WTC11 (cell line): Measurements from ENCODE around the gene MACROD2. TPM values are rescaled to one million over a fixed set of nuclear protein-coding genes. Genes with fewer than 3 reads are reported as not detected.

Experiments used
- ATAC-seq: fragments of 200-7000 bp; cut with Tn5 transposase; 2 replicates; pipeline ENCODE4 v1.10.0; 2021; ENCODE audit warnings: mild to moderate bottlenecking, moderate library complexity
- CTCF ChIA-PET: fragments of 300-600 bp; sonication (Branson Sonifier 250); formaldehyde crosslinking; loops from one replicate; lab custom pipeline; 2021; ENCODE audit warnings: antibody characterized with exemption; lab: Charles Lee
- POLR2A ChIA-PET: fragments of 350-600 bp; sonication (Branson Sonifier 250); formaldehyde crosslinking; loops from one replicate; lab custom pipeline; 2021; ENCODE audit warnings: antibody characterized with exemption; lab: Charles Lee
- DNase-seq: peaks from one replicate; pipeline ENCODE4 v3.0.0; 2021; ENCODE audit warnings: low spot score
- H3K27ac Mint-ChIP-seq: 2 replicates; pipeline ENCODE4 v1.8.0; 2021; ENCODE audit warnings: mixed read lengths
- H3K27me3 Mint-ChIP-seq: 2 replicates; pipeline ENCODE4 v1.8.0; 2021; ENCODE audit warnings: low read depth, mild to moderate bottlenecking, moderate library complexity, mixed read lengths
- H3K36me3 Mint-ChIP-seq: 2 replicates; pipeline ENCODE4 v1.8.0; 2021; ENCODE audit warnings: mixed read lengths
- H3K4me1 Mint-ChIP-seq: 2 replicates; pipeline ENCODE4 v1.8.0; 2022; ENCODE audit warnings: mixed read lengths
- H3K4me3 Mint-ChIP-seq: 2 replicates; pipeline ENCODE4 v1.8.0; 2021; ENCODE audit warnings: mild to moderate bottlenecking, moderate library complexity, mixed read lengths
- H3K9me3 Mint-ChIP-seq: 2 replicates; pipeline ENCODE4 v1.8.0; 2021; ENCODE audit warnings: mixed read lengths
- E2F4 ChIP-seq: sonication (generic); formaldehyde crosslinking; IDR thresholded peaks from 2 replicates; pipeline ENCODE4 v1.8.1; 2022; ENCODE audit warnings: low read depth, mild to moderate bottlenecking, moderate library complexity, missing genetic modification reagents, borderline replicate concordance
- E2F5 ChIP-seq: sonication (generic); formaldehyde crosslinking; IDR thresholded peaks from 2 replicates; pipeline ENCODE4 v1.8.1; 2022; ENCODE audit warnings: mild to moderate bottlenecking, moderate library complexity, missing genetic modification reagents
- ESRRA ChIP-seq: sonication (generic); formaldehyde crosslinking; IDR thresholded peaks from 2 replicates; pipeline ENCODE4 v1.8.1; 2022; ENCODE audit warnings: mild to moderate bottlenecking, missing genetic modification reagents, borderline replicate concordance
- FOXJ3 ChIP-seq: sonication (generic); formaldehyde crosslinking; IDR thresholded peaks from 2 replicates; pipeline ENCODE4 v1.9.0; 2021; ENCODE audit warnings: missing genetic modification reagents, mild to moderate bottlenecking, borderline replicate concordance
- FOXK1 ChIP-seq: sonication (generic); formaldehyde crosslinking; IDR thresholded peaks from 2 replicates; pipeline ENCODE4 v1.8.0; 2022; ENCODE audit warnings: mild to moderate bottlenecking, moderate library complexity, missing genetic modification reagents
- GRHL2 ChIP-seq: fragments of 250-450 bp; sonication (Bioruptor Pico); IDR thresholded peaks from 2 replicates; pipeline ENCODE4 v1.8.0; 2022; ENCODE audit warnings: mild to moderate bottlenecking, moderate library complexity; ENCODE audit not compliant: insufficient replicate concordance, severe bottlenecking
- GTF2I ChIP-seq: fragments of 250-450 bp; sonication (Bioruptor Pico); conservative IDR thresholded peaks from 2 replicates; pipeline ENCODE4 v1.4.0; 2021; ENCODE audit warnings: mild to moderate bottlenecking
- MXD4 ChIP-seq: fragments of 250-450 bp; sonication (Bioruptor Pico); IDR thresholded peaks from 2 replicates; pipeline ENCODE4 v1.8.0; 2021; ENCODE audit warnings: mild to moderate bottlenecking, moderate library complexity, borderline replicate concordance
- SMAD4 ChIP-seq: sonication (generic); formaldehyde crosslinking; IDR thresholded peaks from 2 replicates; pipeline ENCODE4 v1.8.0; 2022; ENCODE audit warnings: mild to moderate bottlenecking, missing genetic modification reagents
- STAT6 ChIP-seq: sonication (generic); formaldehyde crosslinking; conservative IDR thresholded peaks from 2 replicates; pipeline ENCODE4 v1.8.1; 2023; ENCODE audit warnings: mild to moderate bottlenecking, low read depth, missing genetic modification reagents, moderate library complexity
- ZBTB43 ChIP-seq: sonication (generic); formaldehyde crosslinking; IDR thresholded peaks from 2 replicates; pipeline ENCODE4 v1.8.1; 2023; ENCODE audit warnings: mild to moderate bottlenecking, missing genetic modification reagents
- ZNF232 ChIP-seq: sonication (generic); formaldehyde crosslinking; IDR thresholded peaks from 2 replicates; pipeline ENCODE4 v1.8.0; 2022; ENCODE audit warnings: mild to moderate bottlenecking, missing genetic modification reagents
- ZNF281 ChIP-seq: sonication (generic); formaldehyde crosslinking; IDR thresholded peaks from 2 replicates; pipeline ENCODE4 v1.8.0; 2023; ENCODE audit warnings: mild to moderate bottlenecking, missing genetic modification reagents
- ZNF532 ChIP-seq: fragments of 250-450 bp; sonication (Bioruptor Pico); IDR thresholded peaks from 2 replicates; pipeline ENCODE4 v1.9.0; 2021; ENCODE audit warnings: mild to moderate bottlenecking, borderline replicate concordance
- total RNA-seq: library from RNA; stranded (reverse); gene quantifications from 3 replicates; pipeline ENCODE4 v1.2.3, GENCODE V29; 2021

MACROD2 gene
- total RNA-seq, 1 experiment from 2014 or later = 4.1 TPM

- ATAC-seq (no peak), DNase-seq (no peak)
- Mint-ChIP-seq H3K9me3 (peaks cover 32% of the 10 kb centered on the region), H3K36me3 (peaks cover 21% of the 10 kb centered on the region), H3K27ac (no peak overlapping the region), H3K4me1 (no peaks in the 10 kb centered on the region), H3K4me3 (no peak overlapping the region), H3K27me3 (no peaks in the 10 kb centered on the region)
- no peak for TF ChIP-seq STAT6 (CRISPR knock-in tag)
- no peak for TF ChIP-seq MXD4
- no peak for TF ChIP-seq E2F5 (CRISPR knock-in tag)
- ChIA-PET CTCF (no interaction called here), POLR2A (no interaction called here)
Measured at GRCh38 chr20:15209537-15209936, 1214.2 kb downstream of the MACROD2 start.

- Mint-ChIP-seq H3K4me1 (no peaks in the 10 kb centered on the region), H3K9me3 (peaks cover 17% of the 10 kb centered on the region), H3K36me3 (peaks cover 7% of the 10 kb centered on the region), H3K27me3 (no peaks in the 10 kb centered on the region), H3K4me3 (no peak overlapping the region), H3K27ac (no peak overlapping the region)
- no peak for TF ChIP-seq E2F4
- TF ChIP-seq ZNF232 (CRISPR knock-in tag) = no peak
- no peak for TF ChIP-seq GTF2I
- TF ChIP-seq ZNF532 (CRISPR knock-in tag) = no peak
- TF ChIP-seq ESRRA (CRISPR knock-in tag) = no peak
- no peak for TF ChIP-seq ZBTB43 (CRISPR knock-in tag)
- no peak for TF ChIP-seq SMAD4 (CRISPR knock-in tag)
- no peak for TF ChIP-seq FOXK1 (CRISPR knock-in tag)
- TF ChIP-seq FOXJ3 (CRISPR knock-in tag) = no peak
- no peak for TF ChIP-seq GRHL2 (CRISPR knock-in tag)
- no peak for TF ChIP-seq ZNF281
- ChIA-PET CTCF (no interaction called here), POLR2A (no interaction called here)
- DNase-seq (no peak), ATAC-seq (no peak)
Measured at GRCh38 chr20:15214051-15214450, 1218.7 kb downstream of the MACROD2 start.
